NCI-H82 treated with DMSO at 0.1 percent for 48 hours (cell line): ENCODE data around the gene PYGB.

Source experiments
- DNase-seq: peaks from one replicate; lab custom pipeline; 2025; ENCODE audit not compliant: unreplicated experiment; lab: John Stamatoyannopoulos, UW

PYGB gene

GRCh38 chr20:25215521-25215920 lies 32.4 kb upstream of the PYGB start:
- DNase-seq: no peak

- DNase-seq: no peak
These were observed 31.5 kb upstream of the PYGB start for GRCh38 chr20:25216199-25216945.

DNA sequence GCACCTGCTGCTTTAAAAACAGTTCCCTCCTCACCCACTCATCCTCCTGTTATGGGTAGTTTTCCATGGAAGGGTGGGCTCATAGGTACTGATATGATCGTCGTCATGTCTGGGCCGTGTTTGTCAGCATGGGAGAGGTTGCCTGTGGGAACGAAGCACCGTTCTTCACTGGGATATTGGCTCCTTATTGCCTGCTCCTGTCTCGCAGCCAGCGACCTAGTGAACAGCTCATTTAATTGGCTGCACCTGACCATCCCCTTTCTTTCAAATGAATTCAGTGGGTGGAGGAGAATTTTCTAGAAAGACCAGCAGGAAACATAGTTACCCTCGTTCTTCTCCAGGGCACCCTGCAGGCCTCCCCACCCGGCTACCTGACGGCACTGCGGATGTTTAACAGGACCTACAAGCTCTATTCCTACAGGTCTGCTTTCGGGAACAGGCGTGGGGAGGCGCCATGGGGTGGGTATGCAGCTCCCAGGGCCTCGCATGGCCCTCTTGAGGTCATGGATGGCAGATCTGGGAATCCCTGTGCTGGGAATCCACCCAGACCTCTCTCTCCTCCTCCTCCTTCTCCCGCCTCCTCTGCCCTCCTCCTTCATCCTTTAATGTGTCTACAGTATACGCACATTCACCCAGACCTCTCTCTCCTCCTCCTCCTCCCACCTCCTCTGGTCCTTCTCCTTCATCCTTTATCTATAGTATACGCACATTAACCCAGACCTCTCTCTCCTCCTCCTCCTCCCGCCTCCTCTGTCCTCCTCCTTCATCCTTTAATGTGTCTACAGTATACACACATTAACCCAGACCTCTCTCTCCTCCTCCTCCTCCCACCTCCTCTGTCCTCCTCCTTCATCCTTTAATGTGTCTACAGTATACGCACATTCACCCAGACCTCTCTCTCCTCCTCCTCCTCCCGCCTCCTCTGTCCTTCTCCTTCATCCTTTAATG lies 30.4 kb upstream of the PYGB start:
- no peak for DNase-seq

DNA sequence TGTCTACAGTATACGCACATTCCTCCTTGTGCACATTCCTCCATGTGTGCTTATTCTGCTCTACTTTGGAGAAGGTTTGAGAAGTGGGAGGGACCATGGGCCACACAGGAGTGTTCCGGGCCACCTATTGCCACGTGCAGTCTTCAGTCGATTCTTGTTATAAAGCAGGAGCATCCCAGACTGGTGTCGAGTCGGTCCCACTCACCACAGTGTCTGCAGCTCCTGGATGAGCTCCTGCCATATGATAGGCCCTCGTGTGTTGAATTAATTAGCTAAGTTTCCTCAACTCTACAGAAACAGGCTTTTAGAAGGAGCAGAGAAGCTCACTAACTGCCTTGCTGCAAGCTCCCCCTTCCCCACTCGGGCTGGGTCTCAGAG lies 29.8 kb upstream of the PYGB start:
- DNase-seq: no peak

DNA sequence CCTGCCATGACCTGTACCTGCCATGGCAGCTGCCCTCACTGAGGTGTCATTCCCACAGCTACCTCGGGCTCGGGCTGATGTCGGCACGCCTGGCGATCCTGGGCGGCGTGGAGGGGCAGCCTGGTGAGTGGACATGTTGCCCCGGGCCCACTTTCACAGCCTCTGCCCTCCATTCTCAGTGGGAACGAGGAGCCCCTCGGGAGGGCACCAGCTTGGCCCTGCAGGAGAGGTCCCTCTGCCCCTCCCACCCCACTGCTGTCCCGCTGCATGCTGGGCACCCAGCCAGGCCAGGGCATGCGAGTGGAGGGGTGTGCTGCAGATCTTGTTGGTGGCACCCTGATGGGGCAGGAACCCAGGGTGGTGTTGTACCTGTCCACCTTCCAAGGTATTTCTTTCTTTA lies 29.4 kb upstream of the PYGB start:
- no peak for DNase-seq

- no peak for DNase-seq
These were observed 28.5 kb upstream of the PYGB start for GRCh38 chr20:25219365-25219764.

- DNase-seq: no peak
These were observed 27.7 kb upstream of the PYGB start for GRCh38 chr20:25220021-25220730.

DNA sequence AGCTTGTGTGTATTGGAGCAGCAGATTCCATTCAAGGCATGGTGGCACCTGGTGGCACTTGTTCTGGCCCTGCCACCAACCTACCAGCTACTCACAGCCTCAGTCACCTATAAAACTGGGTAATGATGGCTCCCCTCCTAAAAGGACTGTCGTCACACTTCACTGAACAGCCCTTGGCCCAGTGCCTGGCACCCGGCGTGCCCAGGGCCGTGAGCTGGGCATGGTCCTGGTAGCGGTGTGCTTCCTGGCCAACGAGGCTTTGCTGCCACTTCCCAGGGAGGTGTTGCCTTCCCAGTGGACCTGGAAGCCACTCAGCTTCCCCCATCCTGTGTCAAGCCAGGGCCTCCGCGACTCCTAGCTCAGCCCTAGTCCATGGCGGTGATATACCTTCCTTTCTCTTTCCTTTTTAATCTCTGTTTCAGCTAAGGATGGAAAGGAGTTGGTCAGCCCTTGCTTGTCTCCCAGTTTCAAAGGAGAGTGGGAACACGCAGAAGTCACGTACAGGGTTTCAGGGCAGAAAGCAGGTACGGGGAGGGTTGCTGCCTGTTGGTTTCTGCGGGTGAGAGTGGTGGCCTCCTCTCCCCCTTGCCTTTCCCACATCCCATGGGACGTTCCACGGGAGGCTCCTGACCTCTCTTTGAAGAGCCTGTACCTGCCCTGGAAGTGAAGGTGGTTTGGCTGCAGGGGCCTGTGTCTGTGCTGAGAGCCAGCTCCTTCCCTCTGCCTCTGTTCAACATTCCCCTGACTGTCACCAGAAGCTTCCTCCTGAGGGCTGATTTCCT lies 26.9 kb upstream of the PYGB start:
- DNase-seq: no peak

GRCh38 chr20:25221592-25222460 lies 26.1 kb upstream of the PYGB start:
- no peak for DNase-seq

- DNase-seq: no peak
These were observed 25.3 kb upstream of the PYGB start for GRCh38 chr20:25222461-25223178.

DNA sequence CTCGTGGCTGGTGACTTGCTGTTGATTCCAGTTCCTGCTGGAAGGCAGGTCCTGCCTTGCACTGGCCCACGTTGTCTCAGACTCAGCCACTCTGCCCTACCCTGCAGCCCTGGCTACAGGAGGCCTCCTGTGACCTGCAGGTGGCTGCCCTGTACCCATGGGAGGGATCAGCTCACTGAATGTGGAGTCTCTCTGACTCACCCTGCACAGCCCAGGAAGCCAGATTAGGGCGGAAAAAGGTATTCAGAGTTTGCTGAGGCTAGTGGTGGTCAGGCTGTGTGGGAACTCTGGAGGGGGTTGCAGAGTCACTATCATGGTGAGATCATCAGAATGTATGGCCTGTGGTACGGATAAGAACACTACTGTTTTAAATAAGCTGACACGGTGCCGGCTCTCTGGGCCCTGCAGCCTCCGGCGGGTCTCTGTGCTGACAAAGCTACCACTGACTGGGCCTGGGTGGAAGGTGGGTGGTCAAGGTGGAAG lies 24.7 kb upstream of the PYGB start:
- no peak for DNase-seq

DNA sequence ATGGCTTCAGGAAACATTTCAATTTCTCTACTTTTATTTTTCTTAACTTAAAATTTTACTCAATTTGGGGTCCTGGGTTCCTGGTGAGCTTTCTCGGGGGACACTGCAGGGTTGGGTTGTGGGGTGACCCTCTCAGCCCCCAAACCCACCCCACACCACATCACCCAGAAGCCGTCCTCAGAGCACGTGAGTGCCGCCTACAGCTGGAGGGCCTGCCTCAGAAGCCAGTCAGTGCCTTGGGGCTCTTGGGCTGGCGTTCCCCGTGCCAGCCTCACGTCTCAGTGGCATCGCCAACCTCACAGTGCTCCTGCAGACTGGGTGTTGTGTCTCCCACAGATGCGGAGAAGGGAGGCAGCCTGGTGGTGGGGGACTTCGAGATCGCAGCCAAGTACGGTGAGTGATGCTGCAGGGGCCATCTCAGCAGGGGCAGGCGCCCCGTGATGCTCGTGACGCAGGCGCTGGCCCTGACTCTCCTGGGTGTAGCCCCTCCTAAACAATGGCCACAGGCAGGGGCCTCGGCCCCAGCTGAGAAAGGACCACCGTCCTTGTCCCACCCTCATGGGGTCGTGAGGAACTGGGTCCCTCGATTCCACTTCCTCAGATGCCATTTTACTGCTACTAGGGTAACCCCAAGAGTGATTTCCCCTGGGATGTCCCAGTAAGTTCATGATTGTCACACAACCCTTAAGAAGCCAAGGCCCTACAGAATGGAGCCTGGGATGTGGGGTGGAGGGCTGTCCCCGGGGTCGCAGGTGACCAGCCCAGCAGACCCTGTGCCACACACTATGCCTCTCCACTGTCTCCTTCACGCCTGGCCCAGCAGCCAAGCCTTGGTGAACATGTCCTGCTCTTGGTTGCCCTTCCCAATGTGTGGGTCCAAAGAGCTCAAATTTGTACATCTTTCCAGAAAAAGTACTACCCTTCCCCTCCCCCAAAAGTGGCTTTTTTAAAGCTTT lies 23.8 kb upstream of the PYGB start:
- DNase-seq: no peak

- DNase-seq: no peak
These were observed 22.9 kb upstream of the PYGB start for GRCh38 chr20:25224941-25225340.

DNA sequence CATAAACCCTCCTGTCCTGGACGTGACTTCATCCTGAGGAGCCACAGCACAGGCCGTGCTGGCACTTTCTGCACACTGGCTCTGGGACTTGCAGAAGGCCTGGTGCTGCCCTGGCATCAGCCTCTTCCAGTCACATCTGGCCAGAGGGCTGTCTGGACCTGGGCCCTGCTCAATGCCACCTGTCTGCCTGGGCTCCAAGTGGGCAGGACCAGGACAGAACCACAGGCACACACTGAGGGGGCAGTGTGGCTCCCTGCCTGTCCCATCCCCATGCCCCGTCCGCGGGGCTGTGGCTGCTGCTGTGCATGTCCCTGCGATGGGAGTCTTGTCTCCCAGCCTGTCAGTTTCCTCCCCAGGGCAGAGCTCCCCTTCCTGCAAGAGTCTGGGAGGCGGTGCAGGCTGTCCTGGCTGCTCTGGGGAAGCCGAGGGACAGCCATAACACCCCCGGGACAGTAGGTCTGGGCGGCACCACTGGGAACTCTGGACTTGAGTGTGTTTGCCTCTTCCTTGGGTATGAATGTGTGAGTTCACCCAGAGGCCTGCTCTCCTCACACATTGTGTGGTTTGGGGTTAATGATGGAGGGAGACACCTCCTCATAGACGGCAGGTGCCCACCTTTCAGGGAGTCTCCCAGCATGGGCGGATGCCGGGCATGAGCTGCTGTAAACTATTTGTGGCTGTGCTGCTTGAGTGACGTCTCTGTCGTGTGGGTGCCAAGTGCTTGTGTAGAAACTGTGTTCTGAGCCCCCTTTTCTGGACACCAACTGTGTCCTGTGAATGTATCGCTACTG lies 22.0 kb upstream of the PYGB start:
- DNase-seq: no peak

DNA sequence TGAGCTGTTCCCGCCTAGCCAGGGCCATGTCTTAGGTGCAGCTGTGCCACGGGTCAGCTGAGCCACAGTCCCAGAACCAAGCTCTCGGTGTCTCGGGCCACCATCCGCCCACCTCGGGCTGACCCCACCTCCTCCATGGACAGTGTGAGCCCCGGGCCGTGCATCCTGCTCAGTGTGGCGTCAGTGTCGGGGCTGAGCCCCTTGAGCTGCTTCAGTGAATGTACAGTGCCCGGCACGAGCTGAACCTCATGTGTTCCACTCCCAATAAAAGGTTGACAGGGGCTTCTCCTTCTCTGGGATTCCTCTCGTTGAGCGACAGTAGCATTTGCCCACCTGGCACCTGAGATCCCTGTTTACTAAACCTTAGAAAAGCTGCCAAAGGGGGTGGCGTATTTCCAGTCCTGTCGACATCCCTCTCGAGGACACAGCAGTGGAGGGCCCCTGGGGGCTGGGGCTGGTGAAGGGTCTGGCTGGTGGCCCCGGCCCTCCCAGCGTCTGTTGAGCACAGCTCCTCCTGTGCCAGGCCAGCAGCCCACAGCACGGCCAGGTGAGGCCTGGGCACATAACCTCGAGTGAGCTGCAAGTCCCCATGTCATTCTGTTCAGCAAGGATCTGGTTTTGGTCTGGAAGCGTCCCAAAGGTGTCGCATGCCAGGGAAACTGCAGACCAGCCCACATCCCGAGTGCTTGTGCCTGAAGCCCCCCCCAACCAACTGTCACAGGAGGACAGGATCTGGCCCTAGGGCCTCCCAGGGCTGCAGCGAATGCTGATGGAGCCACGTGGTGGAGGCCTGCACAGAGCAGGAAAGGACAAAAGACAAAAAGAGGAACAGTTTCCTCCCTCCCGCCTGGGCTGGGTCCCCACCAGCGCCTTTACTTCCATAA lies 21.2 kb upstream of the PYGB start:
- no peak for DNase-seq

DNA sequence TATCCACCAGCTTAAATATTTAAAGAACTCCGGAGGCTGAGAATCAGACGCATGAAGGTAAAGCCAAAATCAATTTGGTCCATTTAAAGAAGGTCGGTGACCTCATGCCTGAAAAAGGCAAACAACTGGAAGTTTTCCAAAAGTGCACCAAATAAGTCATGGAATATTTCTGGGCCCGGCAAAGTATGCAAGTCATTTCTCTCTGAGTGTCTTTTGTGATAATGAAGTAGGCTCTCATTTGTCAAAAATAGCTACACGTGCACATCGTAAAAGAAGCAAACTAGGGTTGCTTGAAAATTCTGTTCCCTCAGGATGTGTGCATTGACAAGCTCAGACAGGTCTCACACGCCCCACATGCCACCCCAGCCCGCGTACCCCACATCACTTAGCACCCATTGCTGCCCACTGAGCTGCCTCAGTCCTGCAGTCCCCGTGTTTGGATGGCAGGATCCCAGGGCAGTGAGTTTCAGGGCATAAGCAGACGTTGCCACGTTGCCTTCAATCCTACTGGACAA lies 20.5 kb upstream of the PYGB start:
- DNase-seq: no peak
